GM21723 (cell line): Measurements from ENCODE around the gene TMEM158.

Source experiments
- ATAC-seq: cut with Tn5 transposase; IDR thresholded peaks from one replicate; pipeline ENCODE4 v1.9.1; 2021; ENCODE audit warnings: mild to moderate bottlenecking, moderate library complexity; ENCODE audit not compliant: unreplicated experiment

The TMEM158 gene

DNA sequence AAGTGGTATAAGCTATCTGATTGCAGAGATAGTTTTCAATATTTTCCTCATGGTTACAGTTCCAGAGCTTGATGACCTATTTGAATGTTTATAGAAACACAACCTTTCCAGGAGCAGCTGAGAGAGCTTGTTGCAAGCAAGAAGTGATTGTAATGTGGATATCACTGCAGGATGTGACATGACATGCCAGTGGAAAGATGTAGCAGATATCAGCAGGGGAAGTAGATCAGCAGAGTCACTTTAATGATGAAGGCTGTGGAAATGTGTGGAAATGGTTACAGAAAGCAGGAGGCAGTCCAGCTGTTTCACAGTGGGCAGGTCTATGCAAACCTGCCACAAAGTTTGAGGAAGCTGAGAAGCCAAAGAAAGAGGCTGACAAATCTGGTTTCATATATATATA is 21.0 kb downstream of the TMEM158 start:
- no peak for ATAC-seq

GRCh38 chr3:45204136-45204535 is 22.0 kb downstream of the TMEM158 start:
- ATAC-seq, result no peak

GRCh38 chr3:45199837-45200648 is 26.0 kb downstream of the TMEM158 start:
- ATAC-seq, result no peak

- no peak for ATAC-seq
Measured at GRCh38 chr3:45198264-45199260, 27.5 kb downstream of the TMEM158 start.

DNA sequence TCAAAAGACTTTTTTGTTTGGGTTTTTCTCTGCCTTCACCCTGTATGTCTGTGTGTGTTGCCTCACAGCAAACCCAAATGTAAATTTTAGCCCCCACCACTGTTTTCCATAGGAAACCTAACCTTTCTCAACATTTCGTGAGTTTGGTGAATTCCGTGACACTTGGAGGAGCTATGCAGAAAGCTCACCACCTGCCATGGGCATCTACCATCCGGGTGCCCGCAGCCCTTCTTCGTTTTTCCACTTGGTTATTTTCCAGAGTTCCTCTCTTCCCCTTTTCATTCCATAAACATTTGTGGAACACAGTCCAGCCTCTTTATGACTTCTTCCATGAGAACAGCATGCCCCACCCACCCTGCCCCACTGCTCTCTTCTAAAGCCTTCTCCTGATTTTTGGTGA is 31.3 kb downstream of the TMEM158 start:
- no peak for ATAC-seq

GRCh38 chr3:45191924-45192417 is 34.1 kb downstream of the TMEM158 start:
- no peak for ATAC-seq

DNA sequence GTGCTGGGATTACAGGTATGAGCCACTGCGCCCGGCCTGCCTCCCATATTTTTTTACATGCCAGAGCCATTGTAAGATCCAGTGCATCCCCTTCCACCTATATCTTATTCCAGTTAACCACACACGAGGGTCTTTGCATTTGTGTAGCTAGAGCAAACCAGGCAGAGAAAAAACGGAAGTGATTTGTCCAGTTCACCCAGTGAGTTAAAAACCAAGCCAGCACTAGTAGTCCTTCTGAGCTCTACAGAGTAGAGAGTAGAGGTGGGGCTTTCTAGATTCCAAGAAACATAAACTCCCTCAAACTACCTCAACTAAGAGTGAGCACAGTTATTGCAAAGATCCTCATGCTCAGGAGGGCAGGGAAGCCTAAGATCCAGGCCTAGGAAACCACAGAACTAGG is 34.7 kb downstream of the TMEM158 start:
- ATAC-seq, result no peak

DNA sequence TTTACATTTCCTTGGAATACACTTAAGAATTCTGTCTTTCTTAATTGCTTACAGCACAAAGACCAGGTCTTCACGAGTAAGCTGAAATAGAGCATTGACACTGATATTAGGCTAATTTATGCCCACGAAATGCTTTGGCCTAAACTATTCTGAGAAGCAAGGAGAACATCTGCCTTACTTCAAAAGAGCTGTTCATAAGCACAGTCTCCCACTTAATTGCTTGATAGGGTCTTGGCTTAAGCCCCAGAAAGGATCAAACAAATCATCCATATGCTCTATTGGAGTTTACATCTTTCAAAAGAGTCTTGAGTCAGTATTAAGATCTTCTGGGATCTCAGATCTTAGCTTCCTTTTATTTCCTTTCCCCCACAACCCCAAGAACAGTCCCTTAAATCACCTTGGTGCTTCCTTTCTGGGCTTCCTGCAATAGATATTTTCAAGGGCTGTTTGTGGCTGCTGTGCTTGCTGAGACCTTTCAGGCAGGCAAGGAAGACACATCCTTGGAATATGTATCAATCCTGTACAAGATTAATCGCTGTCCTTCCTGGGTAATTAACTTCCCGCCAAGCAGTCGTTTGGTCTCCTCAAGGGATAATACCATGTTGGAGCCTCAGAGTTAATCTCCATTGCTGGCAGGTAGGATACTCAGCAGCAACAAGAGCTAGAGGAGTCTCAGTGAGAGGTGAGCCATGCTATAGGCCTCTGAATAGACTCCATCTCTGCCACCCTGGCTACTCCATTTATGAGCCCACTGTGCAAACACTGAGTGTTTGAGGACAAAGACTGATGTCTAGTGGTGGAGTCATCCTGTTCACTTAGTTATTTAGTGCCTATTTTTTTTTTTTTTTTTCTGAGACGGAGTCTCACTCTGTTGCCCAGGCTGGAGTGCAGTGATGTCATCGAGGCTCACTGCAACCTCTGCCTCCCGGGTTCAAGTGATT is 37.1 kb downstream of the TMEM158 start:
- ATAC-seq, result no peak

GRCh38 chr3:45187694-45188141 is 38.4 kb downstream of the TMEM158 start:
- no peak for ATAC-seq

- ATAC-seq, result no peak
Measured at GRCh38 chr3:45186871-45187270, 39.2 kb downstream of the TMEM158 start.

- ATAC-seq, result no peak
Measured at GRCh38 chr3:45185461-45185860, 40.6 kb downstream of the TMEM158 start.

DNA sequence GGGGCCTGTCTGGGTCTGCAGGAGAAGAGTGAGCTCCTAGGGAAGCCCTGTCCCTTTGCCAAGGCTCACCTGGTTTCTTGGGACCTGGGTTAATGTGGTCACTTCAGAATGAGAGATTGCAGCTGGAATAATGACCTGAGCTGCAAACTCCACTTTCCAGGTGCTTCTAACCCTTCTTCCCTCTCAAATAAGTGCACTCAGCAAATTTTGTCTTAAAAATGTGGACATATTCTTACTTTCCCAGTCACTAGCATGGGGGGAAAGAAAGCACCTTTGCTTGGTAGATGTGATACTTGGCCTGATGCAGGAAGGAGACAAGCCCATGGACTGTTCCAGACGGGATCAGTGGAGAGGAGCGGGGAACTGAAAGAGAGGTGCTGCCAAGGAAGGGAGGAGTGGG is 41.0 kb downstream of the TMEM158 start:
- no peak for ATAC-seq

GRCh38 chr3:45183872-45184262 is 42.2 kb downstream of the TMEM158 start:
- ATAC-seq, result no peak

DNA sequence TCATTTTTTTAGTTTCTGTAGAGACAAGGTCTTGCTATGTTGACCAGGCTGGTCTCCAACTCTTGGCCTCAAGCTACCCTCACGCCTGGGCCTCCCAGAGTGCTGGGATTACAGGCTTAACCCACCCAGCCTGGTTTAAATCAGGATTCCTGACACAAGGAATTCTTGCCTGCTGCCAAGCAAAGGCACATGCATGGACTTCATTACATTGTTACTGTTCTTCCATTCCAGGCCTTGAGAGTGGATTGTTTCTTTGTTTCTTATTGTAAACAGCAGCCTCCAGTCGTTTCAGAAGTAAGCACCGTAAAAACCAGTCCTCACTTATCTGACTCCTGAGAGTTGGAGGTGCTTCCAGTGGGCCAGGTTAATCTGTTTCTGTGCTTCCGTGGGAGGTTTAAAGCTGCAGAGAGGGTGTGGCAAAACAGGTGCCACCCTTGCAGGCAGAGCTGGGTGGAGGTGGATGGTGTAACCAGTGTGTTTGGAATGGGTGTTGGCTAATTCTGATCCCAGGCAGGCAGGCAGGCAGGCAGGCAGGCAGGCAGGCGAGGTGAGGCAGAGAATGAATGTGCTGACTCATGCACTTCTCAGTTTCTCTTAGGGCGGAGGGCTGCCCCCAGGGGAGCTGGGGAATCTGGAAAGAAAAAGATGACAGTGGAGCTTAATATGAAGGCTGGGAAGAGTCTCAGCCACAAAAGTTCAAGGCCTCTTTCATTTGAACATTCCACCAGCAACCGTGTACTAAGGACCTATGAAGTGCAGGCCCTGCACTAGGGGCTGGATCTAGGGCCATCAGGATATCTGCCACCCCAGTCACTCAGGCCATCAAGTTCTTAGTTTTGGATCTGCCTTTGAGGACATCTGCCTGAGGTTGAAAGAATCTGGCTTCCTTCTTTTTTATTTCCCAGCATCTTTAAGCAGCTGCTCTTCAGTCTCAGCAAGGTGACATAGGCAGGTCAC is 42.9 kb downstream of the TMEM158 start:
- no peak for ATAC-seq

DNA sequence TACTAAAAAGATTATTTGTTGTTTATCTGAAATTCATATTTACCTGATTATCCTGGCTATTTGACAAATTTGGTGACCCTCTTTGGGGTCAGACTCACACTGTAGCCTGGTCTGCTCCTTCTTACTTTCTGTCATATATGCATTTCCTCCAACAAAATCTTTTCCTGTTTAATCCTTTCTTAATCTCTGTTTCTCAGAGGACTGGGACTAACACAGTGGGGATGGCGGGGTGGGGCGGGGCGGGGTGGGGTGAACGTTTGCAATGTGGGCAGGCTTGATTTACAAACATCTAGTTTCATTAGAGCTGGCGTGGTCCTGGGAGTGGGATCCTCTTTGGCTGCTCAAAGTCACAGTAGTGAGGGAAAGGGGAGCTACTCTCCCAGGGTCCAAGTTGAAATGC is 44.6 kb downstream of the TMEM158 start:
- no peak for ATAC-seq

DNA sequence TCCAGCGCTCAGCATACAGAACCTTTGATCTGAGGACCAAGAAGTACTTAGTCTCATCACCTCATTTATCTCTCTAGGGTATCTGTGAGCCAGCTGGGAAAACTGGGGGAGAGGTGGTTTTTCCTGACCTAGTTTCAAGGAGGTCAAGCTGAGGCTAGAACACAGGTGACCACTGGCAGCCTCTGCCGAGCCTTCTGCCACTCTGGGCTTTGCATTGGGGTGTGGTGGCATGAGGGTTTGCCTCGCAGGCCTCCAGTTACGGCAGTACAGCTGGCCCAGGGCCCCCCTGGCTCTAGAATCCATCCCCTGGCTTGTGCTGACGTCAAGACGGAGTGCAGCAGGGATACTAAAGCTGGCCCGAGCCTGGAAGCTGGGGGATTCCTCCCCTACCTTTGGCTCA is 45.2 kb downstream of the TMEM158 start:
- no peak for ATAC-seq

- ATAC-seq, result no peak
Measured at GRCh38 chr3:45180051-45180450, 46.0 kb downstream of the TMEM158 start.

- ATAC-seq, result no peak
Measured at GRCh38 chr3:45179163-45179562, 46.9 kb downstream of the TMEM158 start.
